ENCODE results near the gene FERMT2.
A peak's percentile ranks its signal among the peaks of the same experiment; 100 is the strongest.

The FERMT2 gene

GRCh38 chr14:52863334-52863700 lies 87.5 kb downstream of the FERMT2 start:
- DNase-seq (ENCODE audit: low read depth), result peak; percentile 71
- TF ChIP-seq CTCF (IDR thresholded peaks at IDR 0.05; ENCODE audit: low read length, missing control alignments), result no peak
- no peak overlapping the region for H3K4me3 ChIP-seq (replicated peaks; ENCODE audit: low read depth, low read length)

- peak; percentile 94 for DNase-seq (ENCODE audit: low read depth)
- H3K4me3 ChIP-seq (replicated peaks; ENCODE audit: low read depth, low read length), result peak overlapping the region; percentile 24
- no peak for TF ChIP-seq CTCF (IDR thresholded peaks at IDR 0.05; ENCODE audit: low read length, missing control alignments)
Measured at GRCh38 chr14:52862632-52863333, 88.1 kb downstream of the FERMT2 start.

- no peak overlapping the region for H3K4me3 ChIP-seq (replicated peaks; ENCODE audit: low read depth, low read length)
- no peak for TF ChIP-seq CTCF (IDR thresholded peaks at IDR 0.05; ENCODE audit: low read length, missing control alignments)
- no peak for DNase-seq (ENCODE audit: low read depth)
Measured at GRCh38 chr14:52861403-52861802, 89.4 kb downstream of the FERMT2 start.

GRCh38 chr14:52860910-52861309 lies 89.9 kb downstream of the FERMT2 start:
- DNase-seq (ENCODE audit: low read depth), result no peak
- no peak for TF ChIP-seq CTCF (IDR thresholded peaks at IDR 0.05; ENCODE audit: low read length, missing control alignments)
- H3K4me3 ChIP-seq (replicated peaks; ENCODE audit: low read depth, low read length), result no peak overlapping the region

- H3K4me3 ChIP-seq (replicated peaks; ENCODE audit: low read depth, low read length), result no peak overlapping the region
- TF ChIP-seq CTCF (IDR thresholded peaks at IDR 0.05; ENCODE audit: low read length, missing control alignments), result no peak
- no peak for DNase-seq (ENCODE audit: low read depth)
Measured at GRCh38 chr14:52860209-52860608, 90.6 kb downstream of the FERMT2 start.

- no peak for DNase-seq (ENCODE audit: low read depth)
- H3K4me3 ChIP-seq (replicated peaks; ENCODE audit: low read depth, low read length), result no peak overlapping the region
- TF ChIP-seq CTCF (IDR thresholded peaks at IDR 0.05; ENCODE audit: low read length, missing control alignments), result no peak
Measured at GRCh38 chr14:52856139-52856538, 94.7 kb downstream of the FERMT2 start.

- TF ChIP-seq CTCF (IDR thresholded peaks at IDR 0.05; ENCODE audit: low read length, missing control alignments), result no peak
- no peak for DNase-seq (ENCODE audit: low read depth)
- no peak overlapping the region for H3K4me3 ChIP-seq (replicated peaks; ENCODE audit: low read depth, low read length)
Measured at GRCh38 chr14:52853522-52853854, 97.4 kb downstream of the FERMT2 start.

All from fibroblast of pulmonary artery (primary cell).